Stomach (tissue), 4 donors: ENCODE data around the gene MBD3L4.

ENCODE experiments used
- CTCF ChIP-seq, 7 experiments: fragments of 450-650 bp in 4 of 7; fragments of 200-600 bp in 3 of 7; sonication (generic) in 3 of 7; IDR thresholded peaks; one replicate each; pipeline ENCODE4 v1.5.1; 2016 to 2019; ENCODE audit warnings: antibody characterized with exemption in 7 of 7, control low read depth in 2 of 7, mild to moderate bottlenecking in 1 of 7
- EP300 ChIP-seq: sonication (generic); formaldehyde crosslinking; IDR thresholded peaks from one replicate; pipeline ENCODE4 v1.6.1; 2017; ENCODE audit warnings: antibody characterized with exemption
- POLR2A ChIP-seq, 4 donors: fragments of 450-650 bp; IDR thresholded peaks; one replicate each; pipeline ENCODE4 v1.6.1; 2016; ENCODE audit warnings: antibody characterized with exemption in 4 of 4, control low read depth in 2 of 4, mild to moderate bottlenecking in 1 of 4, moderate library complexity in 1 of 4
- POLR2AphosphoS5 ChIP-seq, 3 donors: sonication (generic); formaldehyde crosslinking; IDR thresholded peaks; one replicate each; pipeline ENCODE4 v1.6.1; 2016; ENCODE audit warnings: antibody characterized with exemption in 3 of 3

DNA sequence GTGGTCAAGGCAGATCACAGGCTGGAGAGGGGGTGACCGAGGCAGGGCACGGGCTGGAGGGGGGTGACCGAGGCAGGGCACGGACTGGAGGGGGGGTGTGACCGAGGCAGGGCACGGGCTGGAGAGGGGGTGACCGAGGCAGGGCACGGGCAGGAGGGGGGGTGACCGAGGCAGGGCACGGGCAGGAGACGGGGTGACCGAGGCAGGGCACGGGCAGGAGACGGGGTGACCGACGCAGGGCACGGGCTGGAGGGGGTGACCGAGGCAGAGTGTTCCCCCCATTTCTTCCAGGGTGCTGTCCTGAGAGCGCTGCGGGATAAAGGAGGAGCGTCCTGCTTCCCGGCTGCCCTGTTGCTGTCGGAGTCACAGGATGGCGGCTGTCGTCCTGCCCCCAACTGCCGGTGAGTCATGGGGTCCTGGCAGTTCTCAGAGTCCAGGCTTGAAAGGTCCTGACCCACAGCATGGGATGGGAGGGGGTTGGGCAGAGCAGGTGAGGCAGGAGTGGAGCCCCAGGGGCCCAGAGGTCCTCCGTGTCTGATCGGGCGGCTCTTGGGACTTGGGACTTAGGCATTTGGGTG lies 34.8 kb upstream of the MBD3L4 start:
- TF ChIP-seq EP300 = no peak
- TF ChIP-seq CTCF (IDR thresholded peaks at IDR 0.05) = no peak
- no peak for TF ChIP-seq POLR2A (IDR thresholded peaks at IDR 0.05)
- TF ChIP-seq POLR2AphosphoS5 (IDR thresholded peaks at IDR 0.05) = no peak
